HCT116 (cell line): ENCODE measurements around the gene GPHN. TPM values are rescaled to one million over a fixed set of nuclear protein-coding genes. Genes with fewer than 3 reads are reported as not detected.

Experiments
- ATAC-seq: fragments of 200-7000 bp; cut with Tn5 transposase; 2 replicates; pipeline ENCODE4 v1.9.1; 2020; ENCODE audit warnings: mild to moderate bottlenecking, moderate library complexity
- BruUV-seq: library from RNA; stranded (reverse); fragments of 400-500 nt; replicated peaks from 2 replicates; lab custom pipeline; 2021; lab: Mats Ljungman, UMichigan
- CTCF ChIA-PET: fragments of 300-600 bp; sonication (Branson Sonifier 250); formaldehyde crosslinking; loops from one replicate; lab custom pipeline; 2021; ENCODE audit warnings: antibody characterized with exemption; lab: Charles Lee
- POLR2A ChIA-PET: fragments of 300-600, 350-600 bp; sonication (Branson Sonifier 250); formaldehyde crosslinking; loops from one replicate; lab custom pipeline; 2021; ENCODE audit warnings: antibody characterized with exemption; lab: Charles Lee
- RAD21 ChIA-PET, 2 experiments: fragments of 300-600 bp; sonication (Branson Sonifier 250); formaldehyde crosslinking; loops; one replicate each; lab custom pipeline; 2023; ENCODE audit warnings: low total read pairs in 2 of 2; ENCODE audit not compliant: uncharacterized antibody in 2 of 2, unreplicated experiment in 2 of 2, low non-redundant PET in 1 of 2; lab: Charles Lee
- DNase-seq: peaks from one replicate; pipeline ENCODE4 v3.0.0-alpha.2; 2010; ENCODE audit warnings: low read depth, low spot score
- H2AFZ ChIP-seq: fragments of 200-600 bp; shearing (Covaris generic), sonication (generic); 2 replicates; pipeline ENCODE4 v1.6.1; 2017; ENCODE audit warnings: low read depth, mixed run types, mixed read lengths, antibody characterized with exemption, low read length; ENCODE audit not compliant: poor library complexity, severe bottlenecking
- H3K27ac ChIP-seq: 2 replicates; pipeline ENCODE4 v1.5.1; 2012; ENCODE audit warnings: low read depth, low read length
- H3K27me3 ChIP-seq: fragments of 200-600 bp; sonication (generic); 2 replicates; pipeline ENCODE4 v1.6.1; 2016; ENCODE audit warnings: mixed run types, low read length, mixed read lengths; ENCODE audit not compliant: insufficient read depth
- H3K36me3 ChIP-seq, 2 experiments: fragments of 200-500 bp in 1 of 2; fragments of 200-600 bp in 1 of 2; sonication (Bioruptor generic) in 1 of 2; sonication (generic) in 1 of 2; 2 replicates each; pipeline versions ENCODE4 v1.5.1 to v1.6.1; 2014 to 2016; ENCODE audit warnings: low read length in 2 of 2, inconsistent platforms in 1 of 2, mixed read lengths in 1 of 2, mixed run types in 1 of 2; ENCODE audit not compliant: insufficient read depth in 2 of 2, control insufficient read depth in 1 of 2
- H3K4me1 ChIP-seq, 2 experiments: fragments of 200-600 bp in 1 of 2; sonication (generic) in 1 of 2; 2 replicates each; pipeline versions ENCODE4 v1.5.1 to v1.6.1; 2012 to 2017; ENCODE audit warnings: low read length in 2 of 2, inconsistent platforms in 1 of 2, mild to moderate bottlenecking in 1 of 2, mixed read lengths in 1 of 2, mixed run types in 1 of 2, moderate library complexity in 1 of 2; ENCODE audit not compliant: insufficient read depth in 2 of 2, control insufficient read depth in 1 of 2
- H3K4me2 ChIP-seq: fragments of 200-600 bp; sonication (generic); 2 replicates; pipeline ENCODE4 v1.6.1; 2017; ENCODE audit warnings: mixed run types, low read length, mixed read lengths
- H3K4me3 ChIP-seq, 2 experiments: fragments of 200-600 bp in 1 of 2; sonication (generic) in 1 of 2; replicated peaks in 1 of 2; 2 replicates each; pipeline ENCODE4 v1.5.1; 2011 to 2016; ENCODE audit warnings: low read length in 2 of 2, control low read depth in 1 of 2, low read depth in 1 of 2, mild to moderate bottlenecking in 1 of 2, mixed read lengths in 1 of 2, mixed run types in 1 of 2
- H3K79me2 ChIP-seq: fragments of 200-600 bp; sonication (generic); 2 replicates; pipeline ENCODE4 v1.6.1; 2017; ENCODE audit warnings: mild to moderate bottlenecking, mixed run types, low read length, moderate library complexity, mixed read lengths; ENCODE audit not compliant: insufficient read depth
- H3K9ac ChIP-seq: fragments of 200-600 bp; sonication (generic); 2 replicates; pipeline ENCODE4 v1.6.1; 2016; ENCODE audit warnings: low read length, mixed read lengths
- H3K9me2 ChIP-seq: fragments of 200-600 bp; sonication (generic), shearing (Covaris generic); 2 replicates; pipeline ENCODE4 v1.6.1; 2017; ENCODE audit warnings: mixed run types, mild to moderate bottlenecking, moderate library complexity; ENCODE audit not compliant: insufficient read depth
- H3K9me3 ChIP-seq, 2 experiments: fragments of 200-500 bp in 1 of 2; fragments of 200-600 bp in 1 of 2; sonication (Bioruptor generic) in 1 of 2; sonication (generic) in 1 of 2; 2 replicates each; pipeline ENCODE4 v1.6.1; 2014 to 2017; ENCODE audit warnings: low read length in 2 of 2, mixed read lengths in 2 of 2, inconsistent platforms in 1 of 2, low read depth in 1 of 2, mild to moderate bottlenecking in 1 of 2, mixed run types in 1 of 2, moderate library complexity in 1 of 2; ENCODE audit not compliant: control insufficient read depth in 1 of 2, insufficient read depth in 1 of 2
- H4K20me1 ChIP-seq: fragments of 200-600 bp; sonication (generic), shearing (Covaris generic); 2 replicates; pipeline ENCODE4 v1.6.1; 2017; ENCODE audit warnings: mixed run types, mild to moderate bottlenecking, moderate library complexity; ENCODE audit not compliant: insufficient read depth
- ATF3 ChIP-seq: IDR thresholded peaks from 2 replicates; pipeline ENCODE4 v1.6.1; 2012
- CBX3 ChIP-seq: IDR thresholded peaks from 2 replicates; pipeline ENCODE4 v1.6.1; 2012; ENCODE audit warnings: low read depth
- CEBPB ChIP-seq: IDR thresholded peaks from 2 replicates; pipeline ENCODE4 v1.6.1; 2012; ENCODE audit warnings: low read depth
- CTCF ChIP-seq, 3 experiments: fragments of 200-600 bp in 1 of 3; sonication (generic) in 1 of 3; IDR thresholded peaks in 2 of 3; conservative IDR thresholded peaks in 1 of 3; 2 replicates each; pipeline ENCODE4 v1.5.1; 2012 to 2017; ENCODE audit warnings: low read depth in 2 of 3, low read length in 2 of 3, antibody characterized with exemption in 1 of 3, borderline replicate concordance in 1 of 3, control low read depth in 1 of 3, mild to moderate bottlenecking in 1 of 3, mixed read lengths in 1 of 3, mixed run types in 1 of 3, moderate library complexity in 1 of 3; ENCODE audit not compliant: insufficient read depth in 1 of 3
- ELF1 ChIP-seq: IDR thresholded peaks from 2 replicates; pipeline ENCODE4 v1.6.1; 2012; ENCODE audit warnings: low read depth, borderline replicate concordance
- EZH2 ChIP-seq: fragments of 200-600 bp; sonication (generic); IDR thresholded peaks from 2 replicates; pipeline ENCODE4 v1.6.1; 2017; ENCODE audit warnings: antibody characterized with exemption, mixed run types
- EZH2phosphoT487 ChIP-seq: fragments of 200-600 bp; IDR thresholded peaks from 2 replicates; pipeline ENCODE4 v1.6.1; 2018; ENCODE audit warnings: antibody characterized with exemption, borderline replicate concordance
- FOSL1 ChIP-seq: IDR thresholded peaks from 2 replicates; pipeline ENCODE4 v1.6.1; 2012; ENCODE audit warnings: low read depth
- MAX ChIP-seq: IDR thresholded peaks from 2 replicates; pipeline ENCODE4 v1.6.1; 2012
- POLR2A ChIP-seq: IDR thresholded peaks from 2 replicates; pipeline ENCODE4 v1.7.0; 2011; ENCODE audit warnings: borderline replicate concordance; ENCODE audit not compliant: insufficient read depth, insufficient read length; ENCODE audit errors: extremely low read depth
- POLR2AphosphoS5 ChIP-seq: IDR thresholded peaks from 2 replicates; pipeline ENCODE4 v1.6.1; 2011; ENCODE audit warnings: mild to moderate bottlenecking, low read depth, low read length, moderate library complexity
- RAD21 ChIP-seq: IDR thresholded peaks from 2 replicates; pipeline ENCODE4 v1.6.1; 2012; ENCODE audit warnings: low read depth, mild to moderate bottlenecking
- REST ChIP-seq: IDR thresholded peaks from 2 replicates; pipeline ENCODE4 v1.6.1; 2012; ENCODE audit warnings: low read depth
- SIN3A ChIP-seq: IDR thresholded peaks from 2 replicates; pipeline ENCODE4 v1.6.1; 2012; ENCODE audit warnings: low read depth
- SRF ChIP-seq: IDR thresholded peaks from 2 replicates; pipeline ENCODE4 v1.6.1; 2012; ENCODE audit warnings: low read depth
- TCF7L2 ChIP-seq: IDR thresholded peaks from 2 replicates; pipeline ENCODE4 v1.7.0; 2011; ENCODE audit warnings: borderline replicate concordance, inconsistent platforms; ENCODE audit not compliant: insufficient read depth, insufficient read length; ENCODE audit errors: extremely low read depth
- ZNF274 ChIP-seq: fragments of 200-500 bp; sonication (Bioruptor generic); IDR thresholded peaks from 2 replicates; pipeline ENCODE4 v1.6.1; 2014; ENCODE audit warnings: mild to moderate bottlenecking, low read depth, low read length, inconsistent platforms
- intact Hi-C: fragments of 100-400 bp; cut with micrococcal nuclease; formaldehyde crosslinking; loops from 2 replicates; pipeline ENCODE4 v1.10.0; 2022
- total RNA-seq: library from RNA; stranded (reverse); gene quantifications from one replicate; pipeline ENCODE4 v1.2.1, GENCODE V29; 2021; ENCODE audit not compliant: unreplicated experiment

The GPHN gene
- total RNA-seq, 1 experiment from 2014 or later: 43.8 TPM

GRCh38 chr14:66487164-66487563, 20.8 kb upstream of the GPHN start:
- ChIA-PET CTCF (no interaction called here), POLR2A (no interaction called here), RAD21 (no interaction called here)
- Histone ChIP-seq H3K79me2 (no peaks in the 10 kb centered on the region), H4K20me1 (no peaks in the 10 kb centered on the region), H3K4me2 (no peak overlapping the region), H3K9me3 (no peaks in the 10 kb centered on the region), H3K27ac (no peak overlapping the region), H3K36me3 (no peaks in the 10 kb centered on the region), H2AFZ (no peak overlapping the region), H3K4me1 (no peaks in the 10 kb centered on the region), H3K9ac (no peak overlapping the region), H3K4me3 (no peak overlapping the region), H3K27me3 (no peaks in the 10 kb centered on the region), H3K9me2 (no peaks in the 10 kb centered on the region)
- ATAC-seq: no peak
- no peak for TF ChIP-seq SIN3A
- no peak for TF ChIP-seq REST
- TF ChIP-seq ELF1: no peak
- no peak for TF ChIP-seq FOSL1
- no peak for TF ChIP-seq ZNF274
- TF ChIP-seq CEBPB: no peak
- no peak for TF ChIP-seq MAX
- TF ChIP-seq EZH2phosphoT487: no peak
- no peak for TF ChIP-seq CTCF (IDR thresholded peaks at IDR 0.05 in 2 of 3, conservative IDR thresholded peaks at IDR 0.05 in 1 of 3; ENCODE audit: borderline replicate concordance in 1 of 3, insufficient read depth in 1 of 3, low read depth in 2 of 3, low read length in 2 of 3)
- no peak for TF ChIP-seq ATF3
- no peak for TF ChIP-seq RAD21
- no peak for TF ChIP-seq POLR2AphosphoS5
- TF ChIP-seq EZH2: no peak
- no peak for TF ChIP-seq TCF7L2
- no peak for TF ChIP-seq CBX3
- TF ChIP-seq SRF: no peak
- TF ChIP-seq POLR2A: no peak
- no TSS peak for BruUV-seq
- intact Hi-C loops: no loop called here
- DNase-seq: no peak
